T-cell (primary cell): ENCODE data around the gene ZFYVE1. TPM values are rescaled to one million over a fixed set of nuclear protein-coding genes. Genes with fewer than 3 reads are reported as not detected.

Experiments used
- ATAC-seq, 4 experiments: fragments of 200-7000 bp in 3 of 4; fragments of 150-1000 bp in 1 of 4; cut with Tn5 transposase; replicated peaks in 1 of 4; 1 replicate in 3 of 4; 2 replicates in 1 of 4; pipeline ENCODE4 v1.10.0; 2021; ENCODE audit warnings: moderate library complexity in 3 of 4, mild to moderate bottlenecking in 2 of 4, moderate number of reproducible peaks in 1 of 4
- CTCF ChIA-PET, 2 donors: fragments of 300-600 bp; sonication (Branson Sonifier 250); formaldehyde crosslinking; loops; one replicate each; lab custom pipeline; 2022; ENCODE audit warnings: antibody characterized with exemption in 2 of 2; lab: Charles Lee
- POLR2A ChIA-PET, 2 donors: fragments of 300-600 bp; sonication (Branson Sonifier 250); formaldehyde crosslinking; loops; one replicate each; lab custom pipeline; 2022; ENCODE audit warnings: antibody characterized with exemption in 2 of 2; lab: Charles Lee
- DNase-seq, 35 experiments: peaks; one replicate each; pipeline versions ENCODE4 v3.0.0 to v3.0.0-alpha.2; 2013 to 2023
- H3K27ac ChIP-seq: one replicate; pipeline ENCODE4 v1.5.1; 2013; ENCODE audit warnings: low read length
- H3K27me3 ChIP-seq, 2 experiments: replicated peaks in 1 of 2; 1 replicate in 1 of 2; 2 replicates in 1 of 2; pipeline versions ENCODE4 v1.6.1 to v1.7.0; 2013; ENCODE audit warnings: low read length in 1 of 2, mixed read lengths in 1 of 2; ENCODE audit not compliant: control insufficient read depth in 2 of 2, insufficient read depth in 2 of 2; ENCODE audit errors: extremely low read depth in 1 of 2
- H3K36me3 ChIP-seq, 2 donors: 1 replicate in 1 of 2; 2 replicates in 1 of 2; pipeline versions ENCODE4 v1.6.1 to v1.7.0; 2013; ENCODE audit warnings: low read length in 1 of 2; ENCODE audit not compliant: control insufficient read depth in 2 of 2, insufficient read depth in 1 of 2; ENCODE audit errors: extremely low read depth in 1 of 2
- H3K4me1 ChIP-seq, 2 experiments: 1 replicate in 1 of 2; 2 replicates in 1 of 2; pipeline versions ENCODE4 v1.6.1 to v1.7.0; 2013; ENCODE audit warnings: low read length in 2 of 2, mixed read lengths in 1 of 2; ENCODE audit not compliant: insufficient read depth in 2 of 2, control insufficient read depth in 1 of 2; ENCODE audit errors: extremely low read depth in 1 of 2
- H3K4me3 ChIP-seq, 2 donors: 1 replicate in 1 of 2; 2 replicates in 1 of 2; pipeline versions ENCODE4 v1.5.1 to v1.7.0; 2013; ENCODE audit warnings: mild to moderate bottlenecking in 2 of 2, low read length in 1 of 2, moderate library complexity in 1 of 2; ENCODE audit not compliant: control insufficient read depth in 1 of 2; ENCODE audit errors: extremely low read depth in 1 of 2
- H3K9me3 ChIP-seq: 2 replicates; pipeline ENCODE4 v1.7.0; 2013
- H3K27ac Mint-ChIP-seq, 2 donors: one replicate each; pipeline ENCODE4 v1.8.0; 2020 to 2021; ENCODE audit warnings: mild to moderate bottlenecking in 2 of 2, mixed read lengths in 2 of 2
- H3K27me3 Mint-ChIP-seq, 2 donors: one replicate each; pipeline ENCODE4 v1.8.0; 2021 to 2022; ENCODE audit warnings: mixed read lengths in 2 of 2
- H3K36me3 Mint-ChIP-seq: one replicate; pipeline ENCODE4 v1.8.0; 2021; ENCODE audit warnings: mixed read lengths
- H3K4me1 Mint-ChIP-seq, 3 donors: one replicate each; pipeline ENCODE4 v1.8.0; 2020 to 2022; ENCODE audit warnings: mixed read lengths in 3 of 3, mild to moderate bottlenecking in 1 of 3
- H3K4me3 Mint-ChIP-seq, 3 donors: one replicate each; pipeline ENCODE4 v1.8.0; 2020 to 2022; ENCODE audit warnings: mild to moderate bottlenecking in 3 of 3, mixed read lengths in 3 of 3, moderate library complexity in 3 of 3
- H3K9me3 Mint-ChIP-seq, 3 donors: one replicate each; pipeline ENCODE4 v1.8.0; 2020 to 2022; ENCODE audit warnings: mixed read lengths in 3 of 3
- WGBS: methylation state at CpG from one replicate; pipeline ENCODE4 v1.1.5; 2013; ENCODE audit warnings: missing lambda C conversion rate; ENCODE audit not compliant: insufficient coverage; 5-methylcytosine and 5-hydroxymethylcytosine counted together
- total RNA-seq, 35 experiments: library from RNA in 6 of 35; stranded (reverse) in 6 of 35; fragments of 120-200 nt in 1 of 35; gene quantifications; one replicate each; pipeline versions ENCODE4 v1.2.1 to v1.2.4 and lab custom pipeline; 2013 to 2026

ZFYVE1 gene
- total RNA-seq, 5 donors from 2014 or later (not counting 1 experiment from before 2014, with no cell fraction given) = 15.5 to 20.9 (median 19.4) TPM

GRCh38 chr14:72982146-72982708 is 44.7 kb downstream of the ZFYVE1 start:
- CTCF ChIA-PET = interaction anchor here (0.6 to 0.7 kb wide), 2 partner anchors 384 to 1169 kb away, joined by 3 read pairs; no protein-coding TSS in a partner anchor

GRCh38 chr14:72980863-72981262 is 46.0 kb downstream of the ZFYVE1 start:
- Mint-ChIP-seq H3K9me3 (no peaks in the 10 kb centered on the region), H3K4me3 (no peak overlapping the region), H3K27ac (no peak overlapping the region), H3K4me1 (no peaks in the 10 kb centered on the region), H3K27me3 (no peaks in the 10 kb centered on the region), H3K36me3 (peaks cover 59% of the 10 kb centered on the region)
- 98% methylated on average over 5 of the region's 8 CpGs for whole genome bisulfite sequencing
- Histone ChIP-seq H3K36me3 (peaks cover 17 to 46% of the 10 kb centered on the region in 2 donors), H3K4me1 (no peaks in the 10 kb centered on the region), H3K27me3 (no peaks in the 10 kb centered on the region), H3K27ac (no peak overlapping the region), H3K4me3 (no peak overlapping the region), H3K9me3 (no peaks in the 10 kb centered on the region)
- no peak for DNase-seq
- no peak for ATAC-seq
- ChIA-PET CTCF (no interaction called here), POLR2A (interaction anchor here in 1 of 2 donors (0.6 kb wide), 1 partner anchor 125 kb away, joined by 3 read pairs; no protein-coding TSS in a partner anchor)

More at GRCh38 chr14:72982146-72982708, 44.7 kb downstream of the ZFYVE1 start:
- Histone ChIP-seq H3K4me1 (no peaks in the 10 kb centered on the region), H3K9me3 (no peaks in the 10 kb centered on the region), H3K27me3 (no peaks in the 10 kb centered on the region), H3K27ac (no peak overlapping the region), H3K36me3 (peaks cover 17 to 43% of the 10 kb centered on the region in 2 donors), H3K4me3 (no peak overlapping the region)
- no peaks in the 10 kb centered on the region for H3K4me1 Mint-ChIP-seq
- DNase-seq (no peak), ATAC-seq (no peak)
- no peaks in the 10 kb centered on the region for H3K27me3 Mint-ChIP-seq
- peaks cover 60% of the 10 kb centered on the region for H3K36me3 Mint-ChIP-seq
- WGBS = no CpG with 5 or more reads among the region's 3 CpGs
- no peak overlapping the region for H3K4me3 Mint-ChIP-seq
- no peaks in the 10 kb centered on the region for H3K9me3 Mint-ChIP-seq
- POLR2A ChIA-PET = interaction anchor here in 1 of 2 donors (0.7 kb wide), 1 partner anchor 759 kb away, joined by 3 read pairs; no protein-coding TSS in a partner anchor
- no peak overlapping the region for H3K27ac Mint-ChIP-seq

GRCh38 chr14:72978856-72979255 is 48.0 kb downstream of the ZFYVE1 start:
- no peaks in the 10 kb centered on the region for H3K27me3 Mint-ChIP-seq
- ChIA-PET CTCF (interaction anchor here in 1 of 2 donors (1.6 kb wide), 1 partner anchor 30 kb away, joined by 3 read pairs; no protein-coding TSS in a partner anchor), POLR2A (no interaction called here)
- H3K4me1 Mint-ChIP-seq = no peaks in the 10 kb centered on the region
- 89% methylated on average over 6 of the region's 9 CpGs for WGBS
- H3K4me3 Mint-ChIP-seq = no peak overlapping the region
- H3K36me3 Mint-ChIP-seq = peaks cover 55% of the 10 kb centered on the region
- no peak overlapping the region for H3K27ac Mint-ChIP-seq
- no peak for DNase-seq
- no peak overlapping the region for H3K27ac ChIP-seq
- no peaks in the 10 kb centered on the region for H3K9me3 ChIP-seq
- no peaks in the 10 kb centered on the region for H3K27me3 ChIP-seq
- peaks cover 16 to 60% of the 10 kb centered on the region in 2 donors for H3K36me3 ChIP-seq
- no peak overlapping the region for H3K4me3 ChIP-seq
- no peaks in the 10 kb centered on the region for H3K4me1 ChIP-seq
- H3K9me3 Mint-ChIP-seq = no peaks in the 10 kb centered on the region
- ATAC-seq = no peak

GRCh38 chr14:72975770-72976169 is 51.1 kb downstream of the ZFYVE1 start:
- peaks cover 51% of the 10 kb centered on the region for H3K36me3 Mint-ChIP-seq
- Histone ChIP-seq H3K27me3 (no peaks in the 10 kb centered on the region), H3K9me3 (no peaks in the 10 kb centered on the region), H3K4me3 (no peak overlapping the region), H3K4me1 (no peaks in the 10 kb centered on the region), H3K27ac (no peak overlapping the region), H3K36me3 (peaks cover 21 to 64% of the 10 kb centered on the region in 2 donors)
- ATAC-seq (no peak), DNase-seq (no peak)
- CTCF ChIA-PET = no interaction called here
- no CpG with 5 or more reads among the region's 4 CpGs for WGBS
- POLR2A ChIA-PET = no interaction called here
- no peak overlapping the region for H3K27ac Mint-ChIP-seq
- no peaks in the 10 kb centered on the region for H3K4me1 Mint-ChIP-seq
- H3K9me3 Mint-ChIP-seq = no peaks in the 10 kb centered on the region
- no peak overlapping the region for H3K4me3 Mint-ChIP-seq
- H3K27me3 Mint-ChIP-seq = no peaks in the 10 kb centered on the region

- CTCF ChIA-PET = no interaction called here
- H3K36me3 ChIP-seq = peaks cover 21 to 68% of the 10 kb centered on the region in 2 donors
- Mint-ChIP-seq H3K4me3 (no peak overlapping the region), H3K27me3 (no peaks in the 10 kb centered on the region), H3K36me3 (peaks cover 56% of the 10 kb centered on the region), H3K27ac (no peak overlapping the region), H3K9me3 (no peaks in the 10 kb centered on the region), H3K4me1 (no peaks in the 10 kb centered on the region)
- POLR2A ChIA-PET = no interaction called here
- H3K4me3 ChIP-seq = no peak overlapping the region
- H3K4me1 ChIP-seq = no peaks in the 10 kb centered on the region
- H3K9me3 ChIP-seq = no peaks in the 10 kb centered on the region
- H3K27ac ChIP-seq = no peak overlapping the region
- ATAC-seq (no peak), DNase-seq (no peak)
- no peaks in the 10 kb centered on the region for H3K27me3 ChIP-seq
- 93% methylated on average over 11 of the region's 12 CpGs for WGBS
These were observed 52.2 kb downstream of the ZFYVE1 start for GRCh38 chr14:72974661-72975060.

- no peaks in the 10 kb centered on the region for H3K4me1 ChIP-seq
These were observed 56.0 kb downstream of the ZFYVE1 start for GRCh38 chr14:72970824-72971434.

More at GRCh38 chr14:72970824-72971434, 56.0 kb downstream of the ZFYVE1 start:
- ATAC-seq (no peak), DNase-seq (no peak)
- Mint-ChIP-seq H3K4me3 (no peak overlapping the region), H3K27me3 (no peaks in the 10 kb centered on the region), H3K36me3 (peaks cover 47% of the 10 kb centered on the region), H3K9me3 (no peaks in the 10 kb centered on the region), H3K27ac (no peak overlapping the region), H3K4me1 (peaks cover 0 to 2% (median 0%) of the 10 kb centered on the region in 3 donors)
- no peaks in the 10 kb centered on the region for H3K27me3 ChIP-seq
- WGBS = 96% methylated on average over 15 of the region's 20 CpGs
- H3K27ac ChIP-seq = no peak overlapping the region
- no peaks in the 10 kb centered on the region for H3K9me3 ChIP-seq
- no peak overlapping the region for H3K4me3 ChIP-seq
- ChIA-PET CTCF (no interaction called here), POLR2A (interaction anchor here in 1 of 2 donors (0.7 kb wide), 1 partner anchor 911 kb away, joined by 3 read pairs; no protein-coding TSS in a partner anchor)
- H3K36me3 ChIP-seq = peaks cover 14 to 52% of the 10 kb centered on the region in 2 donors
